HG02763 (cell line): ENCODE data around the gene TNNI2.
"Not testable (repeated sequence)": the region's sequence is repeated elsewhere in the genome, so short reads cannot be mapped to it uniquely, and the experiment has no call there.

Experiments
- ATAC-seq: cut with Tn5 transposase; IDR thresholded peaks from one replicate; pipeline ENCODE4 v1.9.1; 2021; ENCODE audit warnings: mild to moderate bottlenecking, moderate library complexity; ENCODE audit not compliant: unreplicated experiment

Gene TNNI2

DNA sequence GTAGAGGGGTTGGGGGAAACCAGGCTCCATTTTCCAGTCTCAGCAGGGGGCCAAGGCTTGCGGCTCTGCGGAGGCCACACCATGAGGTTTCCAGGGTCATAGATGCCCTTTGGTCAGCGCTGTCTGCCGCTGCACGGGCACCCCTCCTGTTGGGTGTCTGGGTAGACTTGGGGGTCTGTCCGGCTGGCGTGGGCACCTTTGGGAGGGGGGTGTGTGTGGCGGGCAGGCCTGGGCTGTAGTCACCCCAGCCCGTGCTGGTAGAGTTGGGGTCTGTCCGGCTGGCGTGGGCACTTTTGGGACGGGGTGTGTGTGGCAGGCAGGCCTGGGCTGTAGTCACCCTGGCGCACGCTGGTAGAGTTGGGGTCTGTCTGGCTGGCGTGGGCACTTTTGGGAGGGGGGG lies 32.8 kb downstream of the TNNI2 start:
- no peak for ATAC-seq

DNA sequence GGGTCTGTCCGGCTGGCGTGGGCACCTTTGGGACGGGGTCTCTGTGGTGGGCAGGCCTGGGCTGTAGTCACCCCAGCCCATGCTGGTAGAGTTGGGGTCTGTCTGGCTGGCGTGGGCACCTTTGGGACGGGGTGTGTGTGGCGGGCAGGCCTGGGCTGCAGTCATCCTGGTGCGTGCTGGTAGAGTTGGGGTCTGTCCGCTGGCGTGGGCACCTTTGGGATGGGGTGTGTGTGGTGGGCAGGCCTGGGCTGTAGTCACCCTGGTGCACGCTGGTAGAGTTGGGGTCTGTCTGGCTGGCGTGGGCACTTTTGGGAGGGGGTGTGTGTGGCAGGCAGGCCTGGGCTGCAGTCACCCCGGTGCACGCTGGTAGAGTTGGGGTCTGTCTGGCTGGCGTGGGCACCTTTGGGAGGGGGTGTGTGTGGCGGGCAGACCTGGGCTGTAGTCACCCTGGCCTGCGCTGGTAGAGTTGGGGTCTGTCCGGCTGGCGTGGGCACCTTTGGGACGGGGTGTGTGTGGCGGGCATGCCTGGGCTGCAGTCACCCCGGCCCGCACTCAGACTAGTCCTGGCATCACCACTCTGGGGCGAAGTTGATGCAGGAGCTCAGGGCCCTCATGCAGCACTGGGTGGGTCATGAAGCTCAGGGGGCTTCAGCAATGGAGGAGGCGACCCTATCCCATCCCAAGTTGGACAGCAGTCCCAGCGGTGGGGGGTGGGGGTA lies 33.6 kb downstream of the TNNI2 start:
- ATAC-seq: no peak

DNA sequence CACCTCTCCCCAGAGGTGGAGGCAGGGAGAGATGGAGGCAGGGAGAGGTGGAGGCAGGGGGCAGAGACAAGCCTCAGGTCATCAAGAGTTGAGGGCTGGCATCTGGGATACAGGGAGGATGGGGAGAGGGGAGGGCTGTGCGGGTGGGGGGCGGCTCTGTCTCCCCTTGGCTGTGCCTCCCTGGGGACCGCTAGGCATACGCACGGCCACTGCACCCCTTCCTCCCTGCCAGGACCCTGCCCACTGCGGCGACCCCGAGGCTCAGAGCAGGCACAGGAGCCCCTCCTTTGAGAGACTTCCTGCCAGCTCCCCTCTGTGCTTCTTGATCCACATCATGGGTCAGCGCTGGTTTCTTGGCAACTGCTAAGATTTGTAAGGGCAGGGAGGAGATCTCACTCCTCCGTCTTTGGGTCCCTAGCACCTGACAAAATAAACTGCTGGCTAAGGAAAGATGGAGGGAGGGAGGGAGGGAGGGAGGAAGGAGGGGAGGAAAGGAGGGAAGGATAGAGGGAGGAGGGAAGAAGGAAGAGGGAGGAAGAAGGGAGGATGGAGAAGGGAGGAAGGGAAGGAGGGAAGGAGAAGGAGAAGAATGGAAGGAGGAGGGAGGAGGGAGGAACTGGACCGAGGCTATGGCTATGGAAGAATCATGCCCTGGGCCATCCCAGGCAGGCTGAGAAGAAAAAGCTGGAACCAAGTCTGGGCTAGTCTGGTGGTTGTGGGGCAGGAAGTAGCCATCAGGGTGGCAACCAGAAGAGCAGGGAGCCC lies 34.4 kb downstream of the TNNI2 start:
- no peak for ATAC-seq

DNA sequence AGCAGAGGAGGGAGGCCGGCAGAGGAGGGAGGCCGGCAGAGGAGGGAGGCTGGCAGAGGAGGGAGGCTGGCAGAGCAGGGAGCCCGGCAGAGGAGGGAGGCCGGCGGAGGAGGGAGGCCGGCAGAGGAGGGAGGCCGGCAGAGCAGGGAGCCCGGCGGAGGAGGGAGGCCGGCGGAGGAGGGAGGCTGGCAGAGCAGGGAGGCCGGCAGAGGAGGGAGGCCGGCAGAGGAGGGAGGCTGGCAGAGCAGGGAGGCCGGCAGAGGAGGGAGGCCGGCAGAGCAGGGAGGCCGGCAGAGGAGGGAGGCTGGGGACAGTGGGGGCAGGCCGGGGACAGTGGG lies 35.0 kb downstream of the TNNI2 start:
- ATAC-seq: not testable (repeated sequence)

DNA sequence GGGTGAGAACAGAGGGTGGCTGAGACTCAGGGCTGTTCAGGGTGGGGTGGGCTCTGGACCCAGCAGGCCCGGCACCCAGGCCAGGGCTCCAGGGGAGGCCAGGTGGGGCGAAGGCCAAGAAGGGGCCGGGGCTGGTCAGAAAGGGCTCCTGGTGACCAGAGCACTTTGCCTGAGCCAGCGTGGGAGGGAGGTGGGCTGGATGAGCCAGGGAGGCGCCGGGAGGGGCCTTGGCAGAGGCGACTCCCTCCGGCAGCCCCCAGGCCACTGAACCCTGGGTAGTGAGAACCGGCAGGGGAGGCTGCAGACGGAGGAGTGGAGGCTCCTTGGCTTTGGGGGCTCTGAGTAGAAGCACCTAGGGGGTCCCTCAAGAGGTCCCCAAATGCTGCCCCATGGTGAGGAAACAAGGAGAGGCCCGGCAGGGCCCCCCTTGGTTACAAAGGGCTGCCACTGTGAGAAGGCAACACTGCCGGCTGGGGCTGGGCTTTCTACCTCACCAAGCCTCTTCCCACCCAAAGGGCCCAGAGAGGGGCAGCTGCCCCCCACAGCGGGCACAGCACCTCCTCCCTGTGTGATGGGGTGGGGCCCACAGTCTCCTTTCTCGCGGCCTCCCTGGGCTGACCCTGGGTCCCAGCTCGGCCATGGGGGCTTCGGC lies 35.8 kb downstream of the TNNI2 start:
- ATAC-seq: not testable (repeated sequence)

DNA sequence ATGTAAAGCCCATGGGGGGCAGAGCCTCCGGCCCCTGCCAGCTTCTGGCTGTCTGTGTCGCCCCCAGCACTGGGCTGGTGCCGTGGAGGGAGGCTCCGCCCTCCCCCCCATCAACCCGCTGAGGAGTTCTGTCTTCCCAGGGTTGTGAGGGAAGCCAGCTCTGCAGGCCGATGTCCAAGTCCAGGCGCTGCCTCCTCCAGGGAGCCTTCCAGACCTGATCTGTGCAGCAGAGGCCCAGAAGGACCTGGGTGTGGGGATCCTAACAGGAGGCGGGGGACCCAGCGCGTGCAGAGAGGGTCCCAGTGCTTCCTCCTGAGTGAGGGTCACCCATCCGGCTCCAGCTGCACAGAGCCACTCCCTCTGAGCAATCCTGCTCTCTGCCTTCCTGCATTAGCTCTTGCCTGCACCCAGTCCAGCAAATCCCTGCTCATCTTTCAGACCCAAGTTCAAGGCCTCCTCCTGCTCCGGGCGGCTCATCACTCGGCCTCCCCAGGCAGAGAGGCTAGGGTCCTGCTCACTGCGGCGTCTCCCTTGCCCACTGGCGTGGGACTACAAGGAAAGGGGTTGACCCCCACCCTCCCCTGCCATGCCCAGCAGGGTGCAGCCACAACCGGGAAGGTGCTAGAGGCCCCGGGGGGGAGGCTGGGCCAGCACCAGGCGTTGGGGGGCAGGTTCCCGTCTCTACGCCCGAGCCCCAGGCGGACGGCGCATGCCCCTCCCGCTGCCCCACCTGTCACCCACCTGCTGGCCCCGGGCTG lies 36.5 kb downstream of the TNNI2 start:
- no peak for ATAC-seq

DNA sequence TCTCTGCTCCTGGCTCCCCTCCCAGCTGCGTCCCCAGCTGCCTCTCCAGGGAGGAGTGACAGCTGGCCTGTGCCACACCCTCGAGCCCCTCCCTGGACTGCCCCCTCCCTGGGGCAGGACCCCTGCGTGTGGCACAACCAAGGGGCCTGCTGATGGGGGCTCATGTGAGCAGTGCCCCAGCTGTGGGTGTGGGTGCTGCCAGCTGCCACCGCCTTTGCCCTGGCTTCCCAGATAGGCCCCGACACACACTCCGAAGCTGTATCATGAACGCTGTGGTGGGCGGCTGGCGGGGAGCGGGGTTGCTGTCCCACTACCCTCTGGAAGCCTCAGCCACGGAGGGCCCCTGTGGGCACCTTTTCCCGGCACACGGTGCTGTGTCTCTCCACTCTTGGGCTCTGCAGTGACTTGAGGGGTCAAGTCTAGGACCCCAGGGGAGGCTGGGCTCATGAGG lies 37.1 kb downstream of the TNNI2 start:
- not testable (repeated sequence) for ATAC-seq

DNA sequence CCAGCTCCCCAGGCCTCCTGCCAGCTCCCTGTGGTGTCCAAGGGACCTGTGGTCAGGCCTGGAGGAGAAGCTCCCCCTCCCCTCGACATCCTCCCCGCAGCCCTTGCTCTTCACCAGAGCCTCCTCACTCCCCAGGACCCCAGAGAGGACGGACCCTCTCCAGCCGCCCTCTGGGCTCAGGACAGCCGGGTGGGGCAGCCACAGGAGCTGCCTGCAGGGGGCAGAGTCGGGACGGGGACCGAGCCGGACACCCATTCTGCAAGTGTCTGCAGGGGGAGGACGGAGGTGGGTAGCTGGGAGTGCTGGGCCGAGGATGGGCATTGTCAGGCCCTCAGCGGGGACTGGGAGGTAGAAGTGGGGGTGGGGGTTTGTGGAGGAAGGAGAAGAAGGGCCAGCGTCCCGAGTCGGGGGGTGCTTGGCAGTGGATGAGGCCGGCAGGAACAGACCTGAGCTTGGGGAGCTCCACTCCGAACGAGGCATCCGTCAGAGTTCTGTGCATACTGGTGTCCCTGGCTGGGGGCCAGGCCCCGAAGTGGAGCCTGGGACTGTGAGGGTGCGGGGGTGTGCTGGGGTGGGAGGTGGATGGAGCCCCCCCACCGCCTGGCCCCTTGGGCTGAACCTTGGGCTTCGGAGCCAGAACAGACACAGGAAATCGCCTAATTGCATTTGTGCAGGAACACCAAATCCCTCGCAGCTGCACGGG lies 37.7 kb downstream of the TNNI2 start:
- no peak for ATAC-seq

DNA sequence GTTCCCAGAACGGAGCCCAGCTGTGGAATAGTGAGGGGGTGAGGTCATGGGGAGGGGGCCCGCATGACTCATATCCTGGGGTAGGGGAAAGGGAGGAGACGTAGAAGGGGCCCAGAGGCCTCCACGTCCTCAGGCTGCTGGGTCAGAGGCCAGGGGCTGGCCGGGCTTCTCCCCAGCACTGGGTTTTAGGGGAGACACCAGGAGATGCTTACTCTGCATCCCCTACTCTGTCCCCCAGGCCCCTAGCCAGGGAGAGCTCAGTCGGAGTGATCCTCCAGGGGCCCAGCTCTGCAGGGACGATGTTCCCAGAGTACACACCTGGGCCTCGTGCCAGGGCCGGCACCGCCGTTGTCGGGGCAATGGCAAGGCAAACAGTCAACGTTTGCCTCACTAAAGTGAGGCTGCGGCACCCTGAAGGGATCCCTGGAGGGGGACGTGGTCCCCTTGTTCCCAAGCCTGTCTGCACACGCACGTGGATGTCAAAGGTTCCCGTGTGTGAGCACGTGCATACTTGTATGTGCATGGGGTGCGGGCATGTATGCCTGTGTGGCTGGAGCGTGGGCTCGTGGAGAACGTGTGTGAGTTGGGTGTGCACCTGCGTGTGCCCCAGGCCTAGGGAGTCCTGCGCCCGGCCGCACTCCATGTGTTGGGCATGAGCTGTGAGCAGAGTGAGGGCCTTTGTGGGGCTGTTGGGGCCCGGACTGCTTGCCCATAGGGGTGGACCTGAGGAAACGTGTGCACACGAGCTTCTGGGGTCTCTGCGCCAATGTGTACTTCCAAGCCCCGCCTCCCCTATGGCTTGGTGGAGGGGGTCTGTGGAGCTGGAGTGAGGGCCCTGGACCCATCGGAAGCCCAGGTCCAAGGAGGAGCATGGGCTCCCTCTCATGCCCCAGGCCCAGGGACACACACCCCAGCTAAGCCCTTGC lies 38.7 kb downstream of the TNNI2 start:
- ATAC-seq: no peak

DNA sequence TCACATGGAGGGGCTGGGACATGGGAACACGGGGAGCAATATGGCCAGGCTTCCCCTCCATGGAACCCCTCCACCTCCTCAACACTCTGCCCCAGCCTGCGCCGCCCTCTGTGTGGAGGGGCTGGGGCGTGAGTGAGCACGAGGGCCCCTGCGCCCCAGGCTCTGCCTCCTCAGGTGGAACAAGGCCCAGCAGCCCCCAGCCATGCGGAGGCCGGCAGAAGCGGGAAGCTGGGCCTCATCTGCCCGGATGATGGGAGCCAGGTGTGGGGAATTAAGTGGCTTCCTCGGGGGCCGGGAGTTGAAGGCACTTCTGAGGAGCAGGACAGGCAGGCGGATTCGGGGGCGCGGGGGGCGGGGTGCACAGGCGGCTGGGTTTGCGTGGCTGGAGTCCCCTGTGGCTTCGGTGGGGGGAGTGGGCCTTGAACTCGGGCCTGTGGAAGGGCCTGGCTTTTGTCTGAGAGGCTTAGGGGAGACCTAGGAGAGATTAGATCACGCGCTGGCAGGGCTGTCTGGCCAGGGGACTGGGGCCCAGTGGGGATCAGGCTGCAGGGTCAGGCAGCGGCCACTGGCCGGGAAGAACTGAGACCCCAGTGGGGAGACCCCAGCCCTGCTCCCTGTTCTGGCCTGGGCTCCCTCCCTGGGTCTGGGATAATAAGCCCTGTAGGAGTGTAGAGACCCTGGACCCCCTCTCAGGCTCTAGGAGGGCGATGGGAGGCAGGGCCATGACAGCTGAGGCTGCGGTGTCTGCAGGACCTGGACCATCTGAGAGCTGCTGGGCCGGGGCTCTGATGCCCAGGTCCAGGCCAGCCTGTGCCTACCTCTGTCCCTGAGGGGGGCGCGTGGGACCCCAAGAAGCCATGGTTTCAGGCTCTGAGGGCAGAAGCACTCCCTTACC lies 39.6 kb downstream of the TNNI2 start:
- ATAC-seq: no peak

DNA sequence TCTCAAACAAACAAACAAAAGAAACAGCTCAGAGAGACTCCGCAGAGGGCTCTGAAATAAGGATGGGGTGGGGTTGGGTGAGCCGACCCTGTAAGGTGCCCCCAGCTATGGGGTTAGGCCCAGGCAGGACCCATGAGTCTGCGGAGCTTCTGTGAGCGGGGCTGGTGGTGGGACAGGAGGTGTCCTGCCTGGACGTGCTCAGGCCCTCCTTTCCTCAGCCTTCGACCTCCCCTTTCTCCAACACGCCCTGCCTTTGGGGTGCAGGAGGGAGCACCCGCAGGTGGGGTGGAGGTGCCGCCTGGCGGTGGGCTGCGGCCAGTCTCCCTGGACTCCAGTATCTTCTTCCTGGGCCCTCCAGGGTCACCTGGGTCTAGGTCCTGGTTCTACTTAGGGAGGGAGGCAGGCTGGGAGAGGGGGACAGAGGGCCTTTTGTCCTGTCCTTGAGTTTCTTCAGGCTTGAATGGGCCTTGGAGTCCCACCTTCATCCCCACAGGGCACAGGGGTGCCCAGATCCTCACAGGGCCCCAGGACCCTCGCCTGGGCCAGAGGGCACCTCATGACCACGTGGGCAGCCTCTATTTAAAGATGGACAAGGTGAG lies 40.7 kb downstream of the TNNI2 start:
- no peak for ATAC-seq

DNA sequence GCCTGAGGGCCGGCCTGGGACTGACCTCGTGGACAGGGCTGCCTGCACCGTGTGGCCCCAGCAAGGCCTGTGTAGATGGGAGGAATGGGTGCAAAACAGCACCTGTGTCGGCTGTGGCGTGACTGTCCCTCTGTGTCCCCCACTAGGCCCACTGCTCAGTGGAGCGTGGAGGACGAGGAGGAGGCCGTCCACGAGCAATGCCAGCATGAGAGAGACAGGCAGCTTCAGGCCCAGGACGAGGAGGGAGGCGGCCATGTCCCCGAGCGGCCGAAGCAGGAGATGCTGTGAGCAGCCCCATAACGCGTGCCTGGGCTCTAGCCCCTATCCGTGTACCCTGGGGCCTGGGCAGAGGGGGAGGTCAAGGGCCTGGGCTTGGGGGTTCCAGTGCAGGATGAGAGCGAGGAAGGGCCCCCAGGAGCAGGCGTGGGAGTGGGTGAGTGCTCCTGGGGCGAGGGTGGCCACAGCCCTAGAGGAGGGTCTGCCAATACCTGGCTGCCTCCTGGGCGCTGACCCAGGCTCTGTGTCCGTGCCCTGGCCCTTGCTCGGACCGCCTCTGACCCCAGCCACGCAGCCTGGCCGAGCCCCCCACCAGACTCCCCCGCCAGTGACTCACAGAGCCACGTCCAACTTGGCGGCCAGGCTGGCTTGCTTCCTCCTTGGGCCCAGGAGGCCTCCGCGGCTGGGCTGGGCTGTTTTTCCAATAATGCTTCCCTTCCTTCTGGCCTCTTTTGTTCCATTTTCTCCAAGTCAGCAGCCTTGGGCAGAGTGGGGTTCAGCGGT lies 41.4 kb downstream of the TNNI2 start:
- ATAC-seq: no peak

DNA sequence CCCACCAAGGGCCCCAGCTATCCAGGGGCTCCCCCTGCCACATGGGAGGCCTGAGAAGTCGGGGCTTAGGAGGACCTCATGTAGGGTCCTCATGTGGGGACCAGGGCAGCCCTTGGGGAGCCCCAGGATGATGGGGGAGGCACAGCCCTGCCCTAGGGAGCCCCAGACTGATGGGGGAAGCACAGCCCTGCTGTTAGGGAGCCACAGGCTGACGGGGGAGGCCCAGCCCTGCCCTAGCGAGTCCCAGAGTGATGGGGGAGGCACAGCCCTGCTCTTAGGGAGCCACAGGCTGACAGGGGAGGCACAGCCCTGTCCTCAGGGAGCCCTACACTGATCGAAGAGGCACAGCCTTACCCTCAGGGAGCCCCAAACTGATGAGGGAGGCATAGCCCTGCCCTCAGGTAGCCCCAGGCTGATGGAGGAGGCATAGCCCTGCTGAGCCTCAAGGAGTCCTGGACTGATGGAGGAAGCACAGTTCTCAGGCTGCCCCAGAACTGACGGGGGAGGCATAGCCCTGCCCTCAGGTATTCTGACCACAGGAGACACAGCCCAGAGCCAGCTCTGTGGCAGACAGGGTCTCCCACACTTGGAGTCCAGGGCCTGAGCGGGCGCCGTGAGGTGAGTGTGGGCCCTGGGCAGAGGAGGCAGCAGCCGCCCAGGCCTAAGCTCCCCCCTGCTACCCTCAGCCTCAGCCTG lies 42.1 kb downstream of the TNNI2 start:
- ATAC-seq: no peak

DNA sequence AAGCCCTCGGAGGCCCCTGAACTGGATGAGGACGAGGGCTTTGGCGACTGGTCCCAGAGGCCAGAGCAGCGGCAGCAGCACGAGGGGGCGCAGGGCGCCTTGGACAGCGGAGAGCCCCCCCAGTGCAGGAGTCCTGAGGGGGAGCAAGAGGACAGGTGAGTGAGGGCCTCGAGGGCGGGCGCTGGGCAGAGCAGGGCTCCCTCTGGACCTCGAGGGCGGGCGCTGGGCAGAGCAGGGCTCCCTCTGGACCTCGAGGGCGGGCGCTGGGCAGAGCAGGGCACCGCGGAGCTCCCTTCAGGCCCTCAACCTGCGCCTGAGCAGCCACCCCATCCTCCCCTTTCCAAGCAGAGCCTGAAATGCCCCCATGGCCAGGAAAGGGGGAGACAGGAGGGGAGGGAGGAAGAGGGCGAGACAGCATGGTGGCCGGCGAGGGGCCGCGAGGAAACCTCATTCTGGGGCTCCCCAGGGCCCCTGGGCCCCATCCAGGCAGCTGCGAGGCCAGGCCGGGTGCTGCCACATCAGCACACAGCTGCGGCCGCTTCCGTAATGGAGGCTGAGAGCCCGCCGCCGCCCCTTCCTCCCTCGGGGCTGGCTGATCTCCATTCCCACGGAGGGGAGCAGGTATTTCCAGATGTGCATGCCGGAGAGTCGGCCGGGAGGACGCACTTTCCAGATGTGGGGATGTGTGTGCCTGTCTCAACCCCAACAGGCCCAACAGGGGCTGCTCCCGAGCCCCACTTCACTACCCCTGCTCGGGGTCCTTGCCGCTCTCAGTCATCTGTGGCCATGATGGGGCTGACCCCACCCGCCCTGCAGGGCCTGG lies 42.9 kb downstream of the TNNI2 start:
- ATAC-seq: no peak

DNA sequence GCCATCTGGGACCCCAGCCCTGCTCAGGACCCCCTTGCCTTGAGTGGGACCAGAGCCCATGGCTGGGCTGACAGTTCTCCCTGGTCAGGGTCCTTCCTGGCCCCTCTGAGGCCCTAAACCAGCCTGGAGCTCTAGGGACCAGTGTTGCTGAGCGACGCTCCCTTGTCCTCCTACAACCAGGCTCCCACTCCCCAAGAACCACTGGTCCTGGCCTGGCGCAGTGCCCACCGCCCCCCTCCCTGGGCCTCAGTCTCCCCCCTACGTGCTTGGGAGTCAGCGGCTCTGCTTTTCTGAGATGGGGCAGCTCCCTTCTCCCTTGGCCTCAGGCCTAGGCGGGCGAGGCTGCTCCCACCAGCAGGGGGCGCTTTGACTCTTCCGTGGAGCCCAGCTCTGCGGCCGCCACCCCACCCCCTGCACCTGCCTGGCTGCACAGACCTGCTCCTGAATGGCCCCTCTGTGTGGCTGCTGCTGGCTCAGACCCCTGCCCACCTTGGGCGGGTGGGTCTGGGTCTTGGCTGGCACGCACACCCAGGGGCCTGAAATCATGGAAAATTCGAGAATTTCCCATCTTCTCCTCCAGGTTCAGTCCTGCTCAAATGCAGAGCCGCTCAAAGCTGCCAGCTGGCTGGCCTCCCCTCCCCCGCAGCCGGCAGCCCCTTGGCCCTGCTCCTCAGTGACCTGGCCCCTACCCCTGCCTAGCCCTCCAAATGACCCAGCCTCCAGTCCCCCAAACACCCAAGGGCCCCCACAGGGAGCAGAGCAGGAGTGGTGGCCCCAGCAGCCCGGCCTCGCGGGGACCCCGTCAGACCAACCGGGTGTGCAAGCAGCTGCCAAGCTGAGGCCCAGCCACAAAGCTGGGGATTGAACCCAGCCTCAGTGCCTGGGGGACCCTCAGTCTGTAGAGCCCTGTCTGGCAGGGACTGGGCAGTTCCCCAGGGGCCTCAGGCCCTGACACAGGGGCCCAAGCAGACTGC lies 43.8 kb downstream of the TNNI2 start:
- no peak for ATAC-seq
